Endothelial cell of umbilical vein (primary cell): ENCODE results near the gene DSG2. TPM values are rescaled to one million over a fixed set of nuclear protein-coding genes. Genes with fewer than 3 reads are reported as not detected.

Experiments
- BruUV-seq: library from RNA; stranded (reverse); fragments of 400-500 nt; replicated peaks from 2 replicates; lab custom pipeline; 2021; lab: Mats Ljungman, UMichigan
- CTCF ChIA-PET: fragments of 300-600, 350-600 bp; sonication (Branson Sonifier 250); formaldehyde crosslinking; loops from one replicate; lab custom pipeline; 2021; ENCODE audit warnings: antibody characterized with exemption, inconsistent platforms; lab: Charles Lee
- POLR2A ChIA-PET: fragments of 300-600, 350-600 bp; sonication (Branson Sonifier 250); formaldehyde crosslinking; loops from one replicate; lab custom pipeline; 2021; ENCODE audit warnings: antibody characterized with exemption, inconsistent platforms; lab: Charles Lee
- DNase-seq: peaks from one replicate; pipeline ENCODE4 v3.0.0-alpha.2; 2011; ENCODE audit warnings: low read depth, low spot score
- FAIRE-seq: peaks from 2 replicates; lab custom pipeline; 2011; peaks lifted over from hg19 to GRCh38; lab: Jason Lieb, UNC
- H2AFZ ChIP-seq: 2 replicates; pipeline ENCODE4 v1.6.0; 2012; ENCODE audit warnings: low read depth, low read length, control low read depth, inconsistent platforms
- H3K27ac ChIP-seq: 2 replicates; pipeline ENCODE4 v1.5.1; 2011; ENCODE audit warnings: low read depth, mild to moderate bottlenecking, control low read depth, low read length, moderate library complexity; ENCODE audit not compliant: insufficient read depth
- H3K27me3 ChIP-seq, 2 experiments: 2 replicates each; pipeline versions ENCODE4 v1.6.0 to v1.6.1; 2011; ENCODE audit warnings: low read length in 2 of 2, mixed read lengths in 1 of 2; ENCODE audit not compliant: control insufficient read depth in 2 of 2, insufficient read depth in 2 of 2
- H3K36me3 ChIP-seq, 2 experiments: 2 replicates in 1 of 2; 3 replicates in 1 of 2; pipeline ENCODE4 v1.5.1; 2011; ENCODE audit warnings: low read length in 2 of 2, mild to moderate bottlenecking in 1 of 2, moderate library complexity in 1 of 2; ENCODE audit not compliant: control insufficient read depth in 2 of 2, insufficient read depth in 2 of 2; ENCODE audit errors: extremely low read depth in 1 of 2
- H3K4me1 ChIP-seq: 3 replicates; pipeline ENCODE4 v1.5.1; 2011; ENCODE audit warnings: mild to moderate bottlenecking, low read length; ENCODE audit not compliant: control insufficient read depth, insufficient read depth; ENCODE audit errors: extremely low read depth
- H3K4me2 ChIP-seq: 2 replicates; pipeline ENCODE4 v1.6.1; 2011; ENCODE audit warnings: low read length, control low read depth, mixed read lengths; ENCODE audit not compliant: insufficient read depth
- H3K4me3 ChIP-seq, 3 experiments: fragments of 200-600 bp in 1 of 3; sonication (generic), shearing (Covaris generic) in 1 of 3; replicated peaks in 1 of 3; 2 replicates each; pipeline ENCODE4 v1.5.1; 2011 to 2016; ENCODE audit warnings: control low read depth in 3 of 3, low read length in 3 of 3, mild to moderate bottlenecking in 2 of 3, inconsistent platforms in 1 of 3, low read depth in 1 of 3, moderate library complexity in 1 of 3; ENCODE audit not compliant: insufficient read depth in 1 of 3
- H3K79me2 ChIP-seq: 2 replicates; pipeline ENCODE4 v1.6.0; 2012; ENCODE audit warnings: low read length, inconsistent platforms; ENCODE audit not compliant: control insufficient read depth, insufficient read depth
- H3K9ac ChIP-seq: replicated peaks from 2 replicates; pipeline ENCODE3; 2011; ENCODE audit warnings: low read length, control low read depth; ENCODE audit not compliant: insufficient read depth; ENCODE audit errors: extremely low read depth
- H3K9me1 ChIP-seq: replicated peaks from 3 replicates; pipeline ENCODE4 v1.6.0; 2011; ENCODE audit warnings: mild to moderate bottlenecking, low read length; ENCODE audit not compliant: control insufficient read depth, insufficient read depth; ENCODE audit errors: extremely low read depth
- H3K9me3 ChIP-seq: replicated peaks from 2 replicates; pipeline ENCODE4 v1.5.1; 2012; ENCODE audit warnings: low read length, inconsistent platforms; ENCODE audit not compliant: control insufficient read depth, insufficient read depth
- H4K20me1 ChIP-seq: replicated peaks from 2 replicates; pipeline ENCODE3; 2011; ENCODE audit warnings: mild to moderate bottlenecking, low read length; ENCODE audit not compliant: control insufficient read depth, insufficient read depth; ENCODE audit errors: extremely low read depth
- CTCF ChIP-seq, 2 donors: IDR thresholded peaks; 1 replicate in 1 of 2; 2 replicates in 1 of 2; pipeline ENCODE4 v1.5.1; 2011; ENCODE audit warnings: low read length in 2 of 2, mild to moderate bottlenecking in 2 of 2, moderate library complexity in 2 of 2, control low read depth in 1 of 2, inconsistent platforms in 1 of 2, low read depth in 1 of 2; ENCODE audit not compliant: insufficient read depth in 1 of 2; ENCODE audit errors: extremely low read depth in 1 of 2
- EZH2 ChIP-seq: IDR thresholded peaks from 2 replicates; pipeline ENCODE4 v1.6.1; 2012; ENCODE audit warnings: borderline replicate concordance, low read depth, mild to moderate bottlenecking, moderate library complexity, low read length, inconsistent platforms; ENCODE audit not compliant: severe bottlenecking
- FOS ChIP-seq: IDR thresholded peaks from 2 replicates; pipeline ENCODE4 v1.6.1; 2011; ENCODE audit warnings: mild to moderate bottlenecking, low read length, moderate library complexity, borderline replicate concordance; ENCODE audit not compliant: insufficient read depth
- MYC ChIP-seq: IDR thresholded peaks from one replicate; pipeline ENCODE4 v1.6.1; 2011; ENCODE audit warnings: mild to moderate bottlenecking, low read depth, low read length
- POLR2A ChIP-seq: IDR thresholded peaks from 2 replicates; pipeline ENCODE4 v1.6.1; 2012; ENCODE audit warnings: low read depth, mild to moderate bottlenecking, control low read depth, low read length
- POLR2AphosphoS5 ChIP-seq: IDR thresholded peaks from 2 replicates; pipeline ENCODE4 v1.6.1; 2012; ENCODE audit warnings: low read depth, mild to moderate bottlenecking, control low read depth, low read length, moderate library complexity; ENCODE audit not compliant: insufficient read depth
- dilution Hi-C: fragments of 300-500 bp; cut with MboI; formaldehyde crosslinking; loops from one replicate; pipeline ENCODE4 v1.15.0; 2019; ENCODE audit warnings: low sequenced_read_pairs; ENCODE audit not compliant: extremely low pct_ligation_motif_present
- intact Hi-C: fragments of 100-400 bp; cut with micrococcal nuclease; formaldehyde crosslinking; loops from one replicate; pipeline ENCODE4 v1.10.0; 2022
- polyA plus RNA-seq, 4 experiments: library from polyadenylated mRNA; depleted of rRNA in 3 of 4; stranded (reverse) in 3 of 4; unstranded in 1 of 4; fragments of >200 nt; gene quantifications; 2 replicates each; pipeline versions ENCODE4 v1.2.1 to v1.2.3, GENCODE V29; 2011 to 2012; ENCODE audit warnings: missing spikeins in 1 of 4
- total RNA-seq: library from RNA; stranded (reverse); gene quantifications from 2 replicates; pipeline ENCODE4 v1.2.3, GENCODE V29; 2021
- TF ChIP-seq, protein P1 (sequence below): IDR thresholded peaks from 2 replicates; pipeline ENCODE4 v1.6.1; 2011; ENCODE audit not compliant: insufficient read depth, insufficient read length

The DSG2 gene
- total and polyA plus RNA-seq, 2 donors (not counting 3 experiments of a cell fraction or from before 2014, with no cell fraction given) = 0.04 TPM

DNA sequence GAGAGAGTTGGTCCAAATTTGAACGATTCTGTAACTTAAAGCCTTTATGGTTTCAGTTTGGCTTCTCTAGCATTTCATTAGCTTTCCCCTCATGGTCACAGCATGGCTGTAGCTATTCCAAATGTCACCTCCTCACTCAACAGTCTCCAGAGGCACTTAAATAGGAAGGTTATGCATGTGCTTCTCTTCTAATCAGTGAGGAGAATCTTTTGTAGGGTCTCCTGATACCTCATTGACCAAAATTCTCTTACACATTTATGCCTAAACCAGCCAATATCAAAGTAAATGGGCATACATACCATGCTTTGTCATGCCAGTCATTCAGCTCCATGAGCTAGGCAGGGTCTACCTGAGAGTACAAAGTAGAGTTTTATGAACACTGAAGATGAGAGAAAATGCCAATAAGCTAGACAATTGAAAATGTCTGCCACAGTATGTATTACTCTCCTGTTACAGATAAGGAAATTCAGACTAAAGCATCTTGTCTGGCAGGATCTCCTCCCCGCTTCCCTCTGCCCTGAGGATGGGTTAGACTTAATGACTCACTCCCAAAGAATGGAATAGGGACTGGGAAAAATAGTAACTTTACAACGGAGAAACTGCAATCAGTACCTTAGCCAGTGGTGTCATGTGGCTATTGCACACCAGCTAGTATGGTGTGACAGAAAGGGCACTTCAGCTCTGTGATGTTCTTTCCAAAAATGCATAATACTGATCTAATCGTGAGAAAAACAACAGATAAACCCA lies 15.4 kb downstream of the DSG2 start:
- Histone ChIP-seq H3K9ac (no peak overlapping the region), H3K79me2 (no peaks in the 10 kb centered on the region), H3K4me3 (no peak overlapping the region), H3K4me1 (no peaks in the 10 kb centered on the region), H3K36me3 (no peaks in the 10 kb centered on the region), H4K20me1 (no peaks in the 10 kb centered on the region), H3K27ac (no peak overlapping the region), H3K9me1 (no peaks in the 10 kb centered on the region), H3K9me3 (no peaks in the 10 kb centered on the region), H3K27me3 (no peaks in the 10 kb centered on the region), H3K4me2 (no peak overlapping the region), H2AFZ (no peak overlapping the region)
- no TSS peak for BruUV-seq
- no peak for TF ChIP-seq EZH2
- FAIRE-seq (no peak), DNase-seq (no peak)
- dilution Hi-C loops = no loop called here
- CTCF ChIA-PET = no interaction called here
- intact Hi-C loops = no loop called here
- POLR2A ChIA-PET = no interaction called here

DNA sequence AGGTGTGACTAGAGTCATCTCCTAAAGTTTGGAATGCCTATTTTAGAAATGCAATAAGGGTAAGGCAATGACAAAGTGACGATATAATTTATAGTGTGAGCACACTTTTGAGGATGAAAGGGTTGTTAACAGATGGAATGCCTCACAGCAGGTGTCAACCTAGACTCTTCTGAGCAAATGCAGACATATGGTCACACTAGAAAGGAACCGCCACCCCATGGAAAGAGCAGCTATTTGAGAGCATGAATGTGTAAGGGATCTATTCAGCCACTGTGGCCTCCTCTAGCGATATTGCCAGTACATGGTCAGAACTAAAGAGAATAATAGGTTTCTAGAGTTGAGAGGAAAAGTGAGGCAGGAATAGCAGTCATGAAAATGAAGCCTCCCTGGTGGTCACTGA lies 18.5 kb downstream of the DSG2 start:
- Histone ChIP-seq H3K9me1 (no peaks in the 10 kb centered on the region), H3K27me3 (no peaks in the 10 kb centered on the region), H3K27ac (no peak overlapping the region), H3K4me2 (no peak overlapping the region), H3K36me3 (no peaks in the 10 kb centered on the region), H3K9me3 (no peaks in the 10 kb centered on the region), H3K9ac (no peak overlapping the region), H3K4me1 (no peaks in the 10 kb centered on the region), H3K79me2 (no peaks in the 10 kb centered on the region), H2AFZ (no peak overlapping the region), H3K4me3 (no peak overlapping the region), H4K20me1 (no peaks in the 10 kb centered on the region)
- no peak for FAIRE-seq
- DNase-seq = no peak
- dilution Hi-C loops = no loop called here
- CTCF ChIA-PET = no interaction called here
- BruUV-seq = no TSS peak
- TF ChIP-seq EZH2 (no peak), CTCF (IDR thresholded peaks at IDR 0.05; ENCODE audit: extremely low read depth in 1 of 2, insufficient read depth in 1 of 2, low read depth in 1 of 2, low read length in 2 of 2) (no peak), POLR2AphosphoS5 (no peak), FOS (no peak), MYC (no peak), POLR2A (no peak)
- TF ChIP-seq, protein P1, sequence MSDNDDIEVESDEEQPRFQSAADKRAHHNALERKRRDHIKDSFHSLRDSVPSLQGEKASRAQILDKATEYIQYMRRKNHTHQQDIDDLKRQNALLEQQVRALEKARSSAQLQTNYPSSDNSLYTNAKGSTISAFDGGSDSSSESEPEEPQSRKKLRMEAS = no peak
- intact Hi-C loops = no loop called here
- POLR2A ChIA-PET = no interaction called here
